Mammary epithelial cell (primary cell): ENCODE data around the gene MFAP1.

Experiments
- CTCF ChIP-seq, 2 donors: IDR thresholded peaks in 1 of 2; conservative IDR thresholded peaks in 1 of 2; 2 replicates each; pipeline ENCODE4 v1.5.1; 2011 to 2012; ENCODE audit warnings: inconsistent platforms in 2 of 2, low read length in 2 of 2, mild to moderate bottlenecking in 2 of 2, control low read depth in 1 of 2, low read depth in 1 of 2; ENCODE audit not compliant: insufficient read depth in 1 of 2; ENCODE audit errors: extremely low read depth in 1 of 2
- EZH2 ChIP-seq: IDR thresholded peaks from 2 replicates; pipeline ENCODE4 v1.6.1; 2012; ENCODE audit warnings: low read length, inconsistent platforms, borderline replicate concordance

GRCh38 chr15:43868406-43868805, 43.9 kb upstream of the MFAP1 start:
- TF ChIP-seq CTCF (conservative IDR thresholded peaks at IDR 0.05 in 1 of 2, IDR thresholded peaks at IDR 0.05 in 1 of 2; ENCODE audit: extremely low read depth in 1 of 2, insufficient read depth in 1 of 2, low read depth in 1 of 2, low read length in 2 of 2): no peak
- TF ChIP-seq EZH2: no peak
